LNCaP clone FGC (cell line): Measurements from ENCODE around the gene OR6B3.

Experiments used
- DNase-seq: peaks from one replicate; pipeline ENCODE4 v3.0.0-alpha.2; 2011; ENCODE audit warnings: low read depth
- H3K4me3 ChIP-seq: 2 replicates; pipeline ENCODE4 v1.5.1; 2011; ENCODE audit warnings: mild to moderate bottlenecking, low read depth, low read length, control low read depth
- CTCF ChIP-seq: IDR thresholded peaks from 2 replicates; pipeline ENCODE4 v1.5.1; 2012; ENCODE audit warnings: mild to moderate bottlenecking; ENCODE audit not compliant: control insufficient read depth, insufficient read depth; ENCODE audit errors: extremely low read depth

The OR6B3 gene

GRCh38 chr2:240077442-240077841, 24.1 kb upstream of the OR6B3 start:
- no peak for DNase-seq
- H3K4me3 ChIP-seq = no peak overlapping the region
- no peak for TF ChIP-seq CTCF

GRCh38 chr2:240074545-240074944, 21.2 kb upstream of the OR6B3 start:
- no peak for TF ChIP-seq CTCF
- no peak for DNase-seq
- no peak overlapping the region for H3K4me3 ChIP-seq

- DNase-seq = no peak
- TF ChIP-seq CTCF = no peak
- no peak overlapping the region for H3K4me3 ChIP-seq
Observed at GRCh38 chr2:240070907-240071306, 17.6 kb upstream of the OR6B3 start.

- TF ChIP-seq CTCF = no peak
- DNase-seq = no peak
Observed at GRCh38 chr2:240069829-240070228, 16.5 kb upstream of the OR6B3 start.

GRCh38 chr2:240068193-240068592, 14.9 kb upstream of the OR6B3 start:
- H3K4me3 ChIP-seq = no peak overlapping the region
- TF ChIP-seq CTCF = no peak
- no peak for DNase-seq

More at GRCh38 chr2:240069829-240070228, 16.5 kb upstream of the OR6B3 start:
- no peak overlapping the region for H3K4me3 ChIP-seq

- DNase-seq = no peak
Observed at GRCh38 chr2:240066489-240066888, 13.2 kb upstream of the OR6B3 start.

More at GRCh38 chr2:240066489-240066888, 13.2 kb upstream of the OR6B3 start:
- no peak overlapping the region for H3K4me3 ChIP-seq
- no peak for TF ChIP-seq CTCF
